ENCODE measurements around the gene DDX42. TPM values are rescaled to one million over a fixed set of nuclear protein-coding genes. Genes with fewer than 3 reads are reported as not detected.

Gene DDX42
- polyA plus RNA-seq, 2 of the 4 experiments (the other 2 are of a cell fraction): 124 to 262 TPM

DNA sequence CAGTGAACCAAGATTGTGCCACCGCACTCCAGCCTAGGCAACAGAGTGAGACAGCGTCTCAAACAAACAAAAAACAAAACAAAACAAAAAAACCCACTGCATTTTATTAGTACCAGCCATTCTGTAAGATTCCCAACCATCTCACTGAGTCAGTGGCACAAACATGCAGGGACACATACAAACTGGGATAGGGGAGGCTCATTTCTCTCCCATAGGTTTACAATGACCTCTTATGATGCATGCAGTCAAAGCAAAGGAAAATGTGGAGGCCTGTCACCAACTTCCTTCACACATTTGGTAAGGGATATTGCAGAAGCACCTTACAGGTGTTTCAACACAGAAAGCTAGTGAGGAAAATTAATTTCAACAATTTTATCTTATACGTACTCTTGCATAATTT, 19.9 kb upstream of the DDX42 start:
- H3K4me2 ChIP-seq: no peak overlapping the region
- FAIRE-seq (no peak), ATAC-seq (no peak), DNase-seq (ENCODE audit: low read depth in 1 of 2, low spot score in 1 of 2) (no peak)
- no peak overlapping the region for H3K27ac ChIP-seq
- H3K9me3 ChIP-seq: no peaks in the 10 kb centered on the region
- no peaks in the 10 kb centered on the region for H3K4me1 ChIP-seq
- whole genome bisulfite sequencing (ENCODE audit: missing lambda C conversion rate): 92% methylated on average over 3 of the region's 3 CpGs
- ChIA-PET CTCF (interaction anchor here (0.6 to 1.7 kb wide), 2 partner anchors 10 to 20 kb away, joined by 3 read pairs; partner anchors contain the start of genes CCDC47 and DDX42), POLR2A (no interaction called here)
- TF ChIP-seq, protein P1, sequence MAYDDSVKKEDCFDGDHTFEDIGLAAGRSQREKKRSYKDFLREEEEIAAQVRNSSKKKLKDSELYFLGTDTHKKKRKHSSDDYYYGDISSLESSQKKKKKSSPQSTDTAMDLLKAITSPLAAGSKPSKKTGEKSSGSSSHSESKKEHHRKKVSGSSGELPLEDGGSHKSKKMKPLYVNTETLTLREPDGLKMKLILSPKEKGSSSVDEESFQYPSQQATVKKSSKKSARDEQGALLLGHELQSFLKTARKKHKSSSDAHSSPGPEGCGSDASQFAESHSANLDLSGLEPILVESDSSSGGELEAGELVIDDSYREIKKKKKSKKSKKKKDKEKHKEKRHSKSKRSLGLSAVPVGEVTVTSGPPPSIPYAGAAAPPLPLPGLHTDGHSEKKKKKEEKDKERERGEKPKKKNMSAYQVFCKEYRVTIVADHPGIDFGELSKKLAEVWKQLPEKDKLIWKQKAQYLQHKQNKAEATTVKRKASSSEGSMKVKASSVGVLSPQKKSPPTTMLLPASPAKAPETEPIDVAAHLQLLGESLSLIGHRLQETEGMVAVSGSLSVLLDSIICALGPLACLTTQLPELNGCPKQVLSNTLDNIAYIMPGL (CRISPR knock-in tag; IDR thresholded peaks at IDR 0.05; ENCODE audit: borderline replicate concordance): no peak
- TF ChIP-seq, protein P2, sequence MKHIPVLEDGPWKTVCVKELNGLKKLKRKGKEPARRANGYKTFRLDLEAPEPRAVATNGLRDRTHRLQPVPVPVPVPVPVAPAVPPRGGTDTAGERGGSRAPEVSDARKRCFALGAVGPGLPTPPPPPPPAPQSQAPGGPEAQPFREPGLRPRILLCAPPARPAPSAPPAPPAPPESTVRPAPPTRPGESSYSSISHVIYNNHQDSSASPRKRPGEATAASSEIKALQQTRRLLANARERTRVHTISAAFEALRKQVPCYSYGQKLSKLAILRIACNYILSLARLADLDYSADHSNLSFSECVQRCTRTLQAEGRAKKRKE (CRISPR knock-in tag; IDR thresholded peaks at IDR 0.05; ENCODE audit: low read depth): no peak
- TF ChIP-seq MAX (IDR thresholded peaks at IDR 0.05) (no peak), HOXB5 (CRISPR knock-in tag; IDR thresholded peaks at IDR 0.05) (no peak), ZSCAN20 (CRISPR knock-in tag; IDR thresholded peaks at IDR 0.05) (no peak), KDM5A (IDR thresholded peaks at IDR 0.05) (no peak), ZC3H11A (IDR thresholded peaks at IDR 0.05) (no peak), HES2 (IDR thresholded peaks at IDR 0.05) (no peak)
- no peak overlapping the region for H3K4me3 ChIP-seq

GRCh38 chr17:63758428-63758827, 15.5 kb upstream of the DDX42 start:
- CTCF ChIA-PET: interaction anchor here (1.3 to 1.8 kb wide), 2 partner anchors 22 to 41 kb away, joined by 3 to 4 read pairs; no protein-coding TSS in a partner anchor
- POLR2A ChIA-PET: no interaction called here
- FAIRE-seq: no peak

More at GRCh38 chr17:63758428-63758827, 15.5 kb upstream of the DDX42 start:
- no peak for ATAC-seq
- H3K27ac ChIP-seq: no peak overlapping the region
- 62% methylated on average over 2 of the region's 2 CpGs for WGBS (ENCODE audit: missing lambda C conversion rate)
- TF ChIP-seq RNF2 (IDR thresholded peaks at IDR 0.05; ENCODE audit: borderline replicate concordance, low read depth): no peak
- TF ChIP-seq FOSB (CRISPR knock-in tag; IDR thresholded peaks at IDR 0.05): no peak
- TF ChIP-seq CHD2 (IDR thresholded peaks at IDR 0.05; ENCODE audit: low read length, partially characterized antibody): no peak
- TF ChIP-seq HES2 (IDR thresholded peaks at IDR 0.05): no peak
- TF ChIP-seq TFCP2L1 (CRISPR knock-in tag; IDR thresholded peaks at IDR 0.05): no peak
- no peak for TF ChIP-seq RAD21 (conservative IDR thresholded peaks at IDR 0.05 in 1 of 2, IDR thresholded peaks at IDR 0.05 in 1 of 2)
- TF ChIP-seq FOSL2 (IDR thresholded peaks at IDR 0.05): no peak
- no peak for TF ChIP-seq FOSL2 (CRISPR knock-in tag; IDR thresholded peaks at IDR 0.05)
- TF ChIP-seq ZC3H11A (IDR thresholded peaks at IDR 0.05): no peak
- TF ChIP-seq BCL3 (IDR thresholded peaks at IDR 0.05): no peak
- TF ChIP-seq E2F6 (IDR thresholded peaks at IDR 0.05; ENCODE audit: borderline replicate concordance, low read depth): no peak
- no peak for TF ChIP-seq MAX (IDR thresholded peaks at IDR 0.05)
- TF ChIP-seq ESRRA (IDR thresholded peaks at IDR 0.05; ENCODE audit: borderline replicate concordance, low read length): no peak
- no peak for TF ChIP-seq HDAC2 (IDR thresholded peaks at IDR 0.05)
- TF ChIP-seq CBX2 (IDR thresholded peaks at IDR 0.05; ENCODE audit: borderline replicate concordance, low read depth): no peak
- TF ChIP-seq ZNF302 (CRISPR knock-in tag; IDR thresholded peaks at IDR 0.05): no peak
- no peak for TF ChIP-seq TP53 (CRISPR knock-in tag; IDR thresholded peaks at IDR 0.05)
- TF ChIP-seq JUN (IDR thresholded peaks at IDR 0.05): no peak
- TF ChIP-seq, protein P1 (CRISPR knock-in tag; IDR thresholded peaks at IDR 0.05; ENCODE audit: borderline replicate concordance): no peak
- H3K4me3 ChIP-seq: no peak overlapping the region
- H3K4me2 ChIP-seq: no peak overlapping the region
- H3K4me1 ChIP-seq: no peaks in the 10 kb centered on the region
- DNase-seq (ENCODE audit: low read depth in 1 of 2, low spot score in 1 of 2): no peak
- H3K9me3 ChIP-seq: no peaks in the 10 kb centered on the region
